ENCODE measurements around the gene DLG3. TPM values are rescaled to one million over a fixed set of nuclear protein-coding genes. Genes with fewer than 3 reads are reported as not detected.

DLG3 gene
- total and polyA plus RNA-seq, 2 of the 8 experiments (the other 6 are each of a cell fraction or from before 2014, with no cell fraction given): 29.2 to 63.8 TPM

GRCh38 chrX:70437011-70437410 is 7.6 kb upstream of the DLG3 start (continued):
- TF ChIP-seq EGR1 (IDR thresholded peaks at IDR 0.05; ENCODE audit: borderline replicate concordance, low read depth, low read length) (no peak), PHF8 (conservative IDR thresholded peaks at IDR 0.05; ENCODE audit: low read depth, low read length) (no peak)
